ENCODE measurements around the gene LSMEM2. TPM values are rescaled to one million over a fixed set of nuclear protein-coding genes. Genes with fewer than 3 reads are reported as not detected.
A peak's percentile ranks its signal among the peaks of the same experiment; 100 is the strongest.
"Not testable (repeated sequence)": the region's sequence is repeated elsewhere in the genome, so short reads cannot be mapped to it uniquely, and the experiment has no call there.

Gene LSMEM2
- total RNA-seq, 4 donors from 2014 or later, result 0.41 to 0.98 (median 0.49) TPM; not detected in 1

- Histone ChIP-seq H3K4me3 (no peak overlapping the region), H3K27me3 (no peaks in the 10 kb centered on the region), H3K9me3 (no peaks in the 10 kb centered on the region), H3K27ac (no peak overlapping the region), H3K4me1 (peaks cover 20 to 35% of the 10 kb centered on the region in 2 donors), H3K36me3 (no peaks in the 10 kb centered on the region)
- intact Hi-C loops (cut with DNase I; ENCODE audit: low total_unique reads) (no loop called here), in situ Hi-C loops (cut with MboI; ENCODE audit: low sequenced_read_pairs in 4 of 4) (loop anchor here in 1 of 4 donors (10.0 to 25.0 kb wide), 2 partner anchors 52 to 339 kb away; partner anchors contain the start of genes MON1A and RBM6)
- TF ChIP-seq POLR2A (IDR thresholded peaks at IDR 0.05) (no peak), CTCF (IDR thresholded peaks at IDR 0.05 in 4 of 5, conservative IDR thresholded peaks at IDR 0.05 in 1 of 5) (no peak)
- ATAC-seq (no peak), DNase-seq (no peak)
Observed at GRCh38 chr3:50276762-50277101, 2.2 kb upstream of the LSMEM2 start.

- Histone ChIP-seq H3K27me3 (no peaks in the 10 kb centered on the region), H3K36me3 (no peaks in the 10 kb centered on the region), H3K27ac (peak overlapping the region; percentile 77 to 88 (median 82)), H3K9me3 (no peaks in the 10 kb centered on the region), H3K4me3 (no peak overlapping the region), H3K4me1 (peaks cover 16 to 31% of the 10 kb centered on the region in 2 donors)
- intact Hi-C loops (cut with DNase I; ENCODE audit: low total_unique reads), result no loop called here
- no peak for TF ChIP-seq POLR2A (IDR thresholded peaks at IDR 0.05)
- TF ChIP-seq CTCF (IDR thresholded peaks at IDR 0.05 in 4 of 5, conservative IDR thresholded peaks at IDR 0.05 in 1 of 5), result no peak
- ATAC-seq (peak in 1 of 2 donors; percentile 23), DNase-seq (no peak)
- in situ Hi-C loops (cut with MboI; ENCODE audit: low sequenced_read_pairs in 4 of 4), result loop anchor here in 1 of 4 donors (10.0 to 25.0 kb wide), 2 partner anchors 54 to 341 kb away; partner anchors contain the start of genes MON1A and RBM6
Observed at GRCh38 chr3:50278123-50278879, 586 bp upstream of the LSMEM2 start.

GRCh38 chr3:50279255-50280016, 549 bp downstream of the LSMEM2 start:
- H3K27ac ChIP-seq, result peak overlapping the region; percentile 77 to 88 (median 82)
- in situ Hi-C loops (cut with MboI; ENCODE audit: low sequenced_read_pairs in 4 of 4) (loop anchor here in 1 of 4 donors (10.0 to 25.0 kb wide), 2 partner anchors 55 to 342 kb away; partner anchors contain the start of genes MON1A and RBM6), intact Hi-C loops (cut with DNase I; ENCODE audit: low total_unique reads) (no loop called here)
- H3K9me3 ChIP-seq, result no peaks in the 10 kb centered on the region
- peak overlapping the region in 2 of 4 donors; percentile 25 to 34 for H3K4me3 ChIP-seq
- H3K4me1 ChIP-seq, result peaks cover 15 to 22% of the 10 kb centered on the region in 2 donors
- no peak for DNase-seq
- TF ChIP-seq CTCF (IDR thresholded peaks at IDR 0.05 in 4 of 5, conservative IDR thresholded peaks at IDR 0.05 in 1 of 5), result no peak
- no peak for TF ChIP-seq POLR2A (IDR thresholded peaks at IDR 0.05)
- no peaks in the 10 kb centered on the region for H3K27me3 ChIP-seq
- ATAC-seq, result peak; percentile 12 to 28
- H3K36me3 ChIP-seq, result no peaks in the 10 kb centered on the region

GRCh38 chr3:50284121-50284520, 5.2 kb downstream of the LSMEM2 start:
- H3K27ac ChIP-seq; intact Hi-C loops (cut with DNase I; ENCODE audit: low total_unique reads); H3K27me3 ChIP-seq; H3K9me3 ChIP-seq; ATAC-seq; H3K4me3 ChIP-seq; DNase-seq: not testable (repeated sequence)
- in situ Hi-C loops (cut with MboI; ENCODE audit: low sequenced_read_pairs in 4 of 4), result loop anchor here in 1 of 4 donors (25.0 kb wide), 1 partner anchor 347 kb away; the partner anchor contains the start of genes MON1A and RBM6
- Histone ChIP-seq H3K4me1 (peaks cover 4 to 12% of the 10 kb centered on the region in 2 donors), H3K36me3 (peaks cover 0 to 22% of the 10 kb centered on the region in 2 donors)

Data from gastrocnemius medialis (tissue), 4 donors.